HepG2 (cell line): Measurements from ENCODE around the gene CLEC20A. TPM values are rescaled to one million over a fixed set of nuclear protein-coding genes. Genes with fewer than 3 reads are reported as not detected.

Experiments used
- ATF2 ChIP-seq: sonication (generic); formaldehyde crosslinking; IDR thresholded peaks from 2 replicates; pipeline ENCODE4 v1.4.0; 2020; ENCODE audit warnings: missing genetic modification reagents
- HOXD1 ChIP-seq: sonication (generic); formaldehyde crosslinking; IDR thresholded peaks from 2 replicates; pipeline ENCODE4 v1.5.0; 2020; ENCODE audit warnings: missing genetic modification reagents
- KMT2B ChIP-seq: IDR thresholded peaks from 2 replicates; pipeline ENCODE4 v1.6.1; 2016; ENCODE audit warnings: missing genetic modification reagents, missing compliant biosample characterization
- MLX ChIP-seq: IDR thresholded peaks from 2 replicates; pipeline ENCODE4 v1.6.1; 2016
- TEAD3 ChIP-seq: optimal IDR thresholded peaks from 2 replicates; pipeline ENCODE3; 2016; ENCODE audit warnings: borderline replicate concordance
- ZBTB2 ChIP-seq: sonication (generic); formaldehyde crosslinking; IDR thresholded peaks from 2 replicates; pipeline ENCODE4 v1.8.0; 2022; ENCODE audit warnings: low read depth, missing genetic modification reagents
- ZBTB25 ChIP-seq: IDR thresholded peaks from 2 replicates; pipeline ENCODE4 v1.6.1; 2018; ENCODE audit warnings: missing genetic modification reagents
- ZNF512 ChIP-seq: sonication (generic); formaldehyde crosslinking; IDR thresholded peaks from 2 replicates; pipeline ENCODE4 v1.4.0; 2020; ENCODE audit warnings: mild to moderate bottlenecking, missing genetic modification reagents
- ZNF574 ChIP-seq: sonication (generic); formaldehyde crosslinking; IDR thresholded peaks from 2 replicates; pipeline ENCODE4 v1.4.0; 2020; ENCODE audit warnings: missing genetic modification reagents
- ZNF639 ChIP-seq: conservative IDR thresholded peaks from 2 replicates; pipeline ENCODE4 v1.6.1; 2018; ENCODE audit warnings: missing genetic modification reagents
- ZNF691 ChIP-seq: sonication (generic); formaldehyde crosslinking; IDR thresholded peaks from 2 replicates; pipeline ENCODE4 v1.4.0; 2020; ENCODE audit warnings: missing genetic modification reagents, low read depth, mild to moderate bottlenecking, borderline replicate concordance
- polyA plus RNA-seq, 8 experiments: library from polyadenylated mRNA; depleted of rRNA in 3 of 8; stranded (reverse) in 7 of 8; unstranded in 1 of 8; fragments of >200 nt; fragmentation: Illumina TruSeq in 4 of 8; extraction: Trizol in 4 of 8; gene quantifications; 2 replicates each; pipeline versions ENCODE4 v1.2.1 to v1.2.3, GENCODE V29; 2011 to 2016; ENCODE audit warnings: low read depth in 4 of 8, missing spikeins in 1 of 8, mixed read lengths in 1 of 8; ENCODE audit not compliant: insufficient read depth in 1 of 8
- total RNA-seq, 5 experiments: library from RNA; depleted of rRNA; stranded (reverse); fragments of >200 nt; fragmentation: Illumina TruSeq; extraction: Trizol; gene quantifications; 2 replicates each; pipeline ENCODE4 v1.2.3, GENCODE V29; 2016; ENCODE audit warnings: low read depth in 1 of 5

The CLEC20A gene
- total and polyA plus RNA-seq, 2 of the 13 experiments (the other 11 are each of a cell fraction or from before 2014, with no cell fraction given) = not detected

- TF ChIP-seq ZNF574 (peak; percentile 11), ATF2 (CRISPR knock-in tag) (no peak), ZNF512 (CRISPR knock-in tag) (no peak), KMT2B (CRISPR knock-in tag) (no peak), ZBTB2 (CRISPR knock-in tag) (no peak), MLX (CRISPR knock-in tag) (no peak), TEAD3 (CRISPR knock-in tag) (no peak), ZNF691 (CRISPR knock-in tag) (no peak), ZBTB25 (CRISPR knock-in tag) (no peak), ZNF639 (CRISPR knock-in tag) (no peak), HOXD1 (CRISPR knock-in tag) (no peak)
Measured at GRCh38 chr1:178542554-178543289, 46.0 kb upstream of the CLEC20A start (continued).
